Uterus (tissue), 4 donors: Measurements from ENCODE around the gene DTX4. TPM values are rescaled to one million over a fixed set of nuclear protein-coding genes. Genes with fewer than 3 reads are reported as not detected.

Experiments used
- DNase-seq, 2 donors: peaks; one replicate each; pipeline ENCODE4 v3.0.0-alpha.2; 2019 to 2020
- H3K27ac ChIP-seq, 2 donors: fragments of 200-600 bp; sonication (generic); 1 replicate in 1 of 2; 2 replicates in 1 of 2; pipeline ENCODE4 v1.5.1; 2016 to 2018
- H3K27me3 ChIP-seq, 2 donors: fragments of 200-600 bp; sonication (generic); one replicate each; pipeline ENCODE4 v1.5.1; 2018 to 2019; ENCODE audit warnings: control low read depth in 1 of 2
- H3K36me3 ChIP-seq, 2 donors: fragments of 200-600 bp; sonication (generic); one replicate each; pipeline ENCODE4 v1.5.1; 2019; ENCODE audit warnings: control low read depth in 1 of 2
- H3K4me1 ChIP-seq, 2 donors: fragments of 200-600 bp; sonication (generic); one replicate each; pipeline ENCODE4 v1.5.1; 2018 to 2019; ENCODE audit warnings: control low read depth in 1 of 2
- H3K4me3 ChIP-seq, 2 donors: fragments of 200-600 bp; sonication (generic); 1 replicate in 1 of 2; 2 replicates in 1 of 2; pipeline ENCODE4 v1.5.1; 2018 to 2019; ENCODE audit warnings: mild to moderate bottlenecking in 1 of 2
- H3K9me3 ChIP-seq, 2 donors: fragments of 200-600 bp; sonication (generic); one replicate each; pipeline ENCODE4 v1.5.1; 2019; ENCODE audit warnings: control low read depth in 1 of 2
- CTCF ChIP-seq, 4 experiments: fragments of 200-600 bp in 2 of 4; fragments of 450-650 bp in 2 of 4; sonication (generic) in 2 of 4; IDR thresholded peaks; one replicate each; pipeline ENCODE4 v1.5.1; 2016 to 2019; ENCODE audit warnings: antibody characterized with exemption in 4 of 4, mild to moderate bottlenecking in 2 of 4, moderate library complexity in 1 of 4
- POLR2A ChIP-seq, 2 donors: fragments of 450-650 bp; IDR thresholded peaks; one replicate each; pipeline ENCODE4 v1.6.1; 2016; ENCODE audit warnings: antibody characterized with exemption in 2 of 2, mild to moderate bottlenecking in 1 of 2, moderate library complexity in 1 of 2
- intact Hi-C: fragments of 100-400 bp; cut with DNase I; formaldehyde crosslinking; loops from one replicate; pipeline ENCODE4 v1.15.1; 2023; ENCODE audit warnings: low total_unique reads
- total RNA-seq, 4 donors: library from RNA; depleted of rRNA in 3 of 4; stranded (reverse); fragments of >200 nt in 3 of 4; gene quantifications; one replicate each; pipeline versions ENCODE4 v1.1.0 to v1.2.4, GENCODE V29; 2014 to 2023
- donor health status: DM: yes; HTN: yes; CAD: no.

DTX4 gene
- total RNA-seq, 4 donors from 2014 or later, result 3.2 to 17.8 (median 9.2) TPM

GRCh38 chr11:59187587-59187986 is 15.7 kb downstream of the DTX4 start:
- Histone ChIP-seq H3K9me3 (no peaks in the 10 kb centered on the region), H3K4me3 (no peak overlapping the region), H3K27me3 (no peaks in the 10 kb centered on the region), H3K27ac (no peak overlapping the region), H3K36me3 (no peaks in the 10 kb centered on the region), H3K4me1 (no peaks in the 10 kb centered on the region)
- no peak for TF ChIP-seq CTCF (IDR thresholded peaks at IDR 0.05)
- no peak for TF ChIP-seq POLR2A (IDR thresholded peaks at IDR 0.05)
- intact Hi-C loops, result no loop called here
- peak; percentile 52 to 59 for DNase-seq

- Histone ChIP-seq H3K4me3 (no peak overlapping the region), H3K36me3 (no peaks in the 10 kb centered on the region), H3K9me3 (no peaks in the 10 kb centered on the region), H3K27ac (no peak overlapping the region), H3K27me3 (no peaks in the 10 kb centered on the region), H3K4me1 (no peaks in the 10 kb centered on the region)
- TF ChIP-seq POLR2A (IDR thresholded peaks at IDR 0.05) (no peak), CTCF (IDR thresholded peaks at IDR 0.05) (no peak)
- DNase-seq, result no peak
- intact Hi-C loops, result no loop called here
Measured at GRCh38 chr11:59188954-59189353, 17.0 kb downstream of the DTX4 start.

GRCh38 chr11:59189986-59190385 is 18.1 kb downstream of the DTX4 start:
- intact Hi-C loops, result no loop called here
- DNase-seq, result no peak
- Histone ChIP-seq H3K4me1 (no peaks in the 10 kb centered on the region), H3K9me3 (no peaks in the 10 kb centered on the region), H3K27ac (no peak overlapping the region), H3K36me3 (no peaks in the 10 kb centered on the region), H3K27me3 (no peaks in the 10 kb centered on the region), H3K4me3 (no peak overlapping the region)
- TF ChIP-seq POLR2A (IDR thresholded peaks at IDR 0.05) (no peak), CTCF (IDR thresholded peaks at IDR 0.05) (no peak)

GRCh38 chr11:59191095-59191494 is 19.2 kb downstream of the DTX4 start:
- H3K9me3 ChIP-seq, result no peaks in the 10 kb centered on the region
- H3K36me3 ChIP-seq, result no peaks in the 10 kb centered on the region
- H3K4me3 ChIP-seq, result no peak overlapping the region
- no peaks in the 10 kb centered on the region for H3K4me1 ChIP-seq
- no peak for DNase-seq
- H3K27me3 ChIP-seq, result no peaks in the 10 kb centered on the region
- H3K27ac ChIP-seq, result no peak overlapping the region
- TF ChIP-seq POLR2A (IDR thresholded peaks at IDR 0.05) (no peak), CTCF (IDR thresholded peaks at IDR 0.05) (no peak)
- intact Hi-C loops, result no loop called here

- Histone ChIP-seq H3K4me1 (no peaks in the 10 kb centered on the region), H3K27ac (no peak overlapping the region), H3K36me3 (no peaks in the 10 kb centered on the region), H3K4me3 (no peak overlapping the region), H3K27me3 (no peaks in the 10 kb centered on the region), H3K9me3 (no peaks in the 10 kb centered on the region)
- TF ChIP-seq CTCF (IDR thresholded peaks at IDR 0.05), result no peak
- TF ChIP-seq POLR2A (IDR thresholded peaks at IDR 0.05), result no peak
- intact Hi-C loops, result no loop called here
- no peak for DNase-seq
Measured at GRCh38 chr11:59191890-59192289, 20.0 kb downstream of the DTX4 start.
